Measurements from ENCODE around the gene DRAP1. TPM values are rescaled to one million over a fixed set of nuclear protein-coding genes. Genes with fewer than 3 reads are reported as not detected.

Gene DRAP1
- total and polyA plus RNA-seq, 9 of the 15 experiments (the other 6 are each of a cell fraction or from before 2014, with no cell fraction given): 9.6 to 200 (median 92.9) TPM

DNA sequence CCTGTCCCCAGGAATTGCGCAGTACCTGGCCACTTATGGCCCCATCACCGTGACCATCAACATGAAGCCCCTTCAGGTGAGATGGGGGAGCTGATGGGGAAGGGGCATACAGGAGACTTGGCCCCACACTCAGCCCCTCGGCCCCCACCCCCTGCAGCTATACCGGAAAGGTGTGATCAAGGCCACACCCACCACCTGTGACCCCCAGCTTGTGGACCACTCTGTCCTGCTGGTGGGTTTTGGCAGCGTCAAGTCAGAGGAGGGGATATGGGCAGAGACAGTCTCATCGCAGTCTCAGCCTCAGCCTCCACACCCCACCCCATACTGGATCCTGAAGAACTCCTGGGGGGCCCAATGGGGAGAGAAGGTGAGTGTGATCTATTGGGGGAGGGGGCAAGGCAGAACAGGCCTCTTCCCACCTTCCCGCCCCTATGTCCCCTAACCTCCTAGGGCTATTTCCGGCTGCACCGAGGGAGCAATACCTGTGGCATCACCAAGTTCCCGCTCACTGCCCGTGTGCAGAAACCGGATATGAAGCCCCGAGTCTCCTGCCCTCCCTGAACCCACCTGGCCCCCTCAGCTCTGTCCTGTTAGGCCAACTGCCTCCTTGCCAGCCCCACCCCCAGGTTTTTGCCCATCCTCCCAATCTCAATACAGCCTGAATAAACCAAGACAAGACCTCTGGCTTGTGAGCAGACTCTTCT lies 36.0 kb upstream of the DRAP1 start:
- peaks cover 50% of the 10 kb centered on the region for H3K36me3 ChIP-seq (ENCODE audit: control insufficient read depth, insufficient read depth, low read length)
- no peaks in the 10 kb centered on the region for H3K9me3 ChIP-seq (replicated peaks; ENCODE audit: control insufficient read depth, insufficient read depth, low read depth, low read length)
- POLR2A ChIA-PET: interaction anchor here (0.6 to 14.4 kb wide), 5 partner anchors 9 to 65 kb away, joined by 3 to 147 read pairs (median 13); partner anchors contain the start of genes CFL1 and MUS81
- H3K79me2 ChIP-seq (ENCODE audit: control insufficient read depth, insufficient read depth, low read length): peaks cover 12% of the 10 kb centered on the region
- no peak overlapping the region for H2AFZ ChIP-seq (ENCODE audit: low read depth, low read length)
- no peak overlapping the region for H3K4me2 ChIP-seq (ENCODE audit: insufficient read depth, low read length)
- H4K20me1 ChIP-seq (replicated peaks; ENCODE audit: control insufficient read depth, insufficient read depth, low read length): peaks cover 3% of the 10 kb centered on the region; the same call in 1 of the 2 replicates
- CTCF ChIA-PET (ENCODE audit: low intra/inter-chr PET ratio): interaction anchor here (1.6 to 2.7 kb wide), 2 partner anchors 105 to 177 kb away, joined by 4 to 24 read pairs; no protein-coding TSS in a partner anchor
- FAIRE-seq (no peak), ATAC-seq (no peak), DNase-seq (ENCODE audit: extremely low read depth in 1 of 4, low spot score in 3 of 4) (no peak)
- peaks cover 8 to 38% of the 10 kb centered on the region in 2 experiments; a peak in 3 of 5 replicates for H3K4me1 ChIP-seq (replicated peaks in 1 of 2; ENCODE audit: control insufficient read depth in 2 of 2, insufficient read depth in 2 of 2, low read length in 2 of 2)
- in situ Hi-C loops (cut with MboI): loop anchor here (5.0 kb wide), 1 partner anchor 104 kb away; no protein-coding TSS in a partner anchor
- H3K27ac ChIP-seq (ENCODE audit: extremely low read depth, low read depth, low read length): no peak overlapping the region
- no peak overlapping the region for H3K4me3 ChIP-seq
- intact Hi-C loops (cut with micrococcal nuclease): no loop called here
- BruUV-seq (replicated peaks): no TSS peak
- H3K9me1 ChIP-seq (ENCODE audit: control insufficient read depth, insufficient read depth, low read length): no peaks in the 10 kb centered on the region
- H3K27me3 ChIP-seq (ENCODE audit: control insufficient read depth in 2 of 2, insufficient read depth in 2 of 2, low read length in 2 of 2): no peaks in the 10 kb centered on the region
- no peak for TF ChIP-seq TOE1 (IDR thresholded peaks at IDR 0.05; ENCODE audit: borderline replicate concordance)
- no peak for TF ChIP-seq TOE1 (CRISPR knock-in tag; IDR thresholded peaks at IDR 0.05; ENCODE audit: borderline replicate concordance, low read depth)
- no peak for TF ChIP-seq HNRNPL (IDR thresholded peaks at IDR 0.05; ENCODE audit: low read depth, low read length)
- no peak for TF ChIP-seq SUPT5H (IDR thresholded peaks at IDR 0.05)
- no peak for TF ChIP-seq CEBPG (CRISPR knock-in tag; IDR thresholded peaks at IDR 0.05)
- no peak for TF ChIP-seq CEBPG (tag; conservative IDR thresholded peaks at IDR 0.05 in 1 of 2, IDR thresholded peaks at IDR 0.05 in 1 of 2)
- no peak for TF ChIP-seq PML (IDR thresholded peaks at IDR 0.05; ENCODE audit: low read length)
- no peak for TF ChIP-seq GABPB1 (CRISPR knock-in tag; IDR thresholded peaks at IDR 0.05)
- TF ChIP-seq DNMT1 (IDR thresholded peaks at IDR 0.05): no peak
- TF ChIP-seq ETV1 (tag; conservative IDR thresholded peaks at IDR 0.05; ENCODE audit: low read depth): no peak
- TF ChIP-seq NFE2 (IDR thresholded peaks at IDR 0.05; ENCODE audit: low read depth): no peak
- TF ChIP-seq, protein P1, sequence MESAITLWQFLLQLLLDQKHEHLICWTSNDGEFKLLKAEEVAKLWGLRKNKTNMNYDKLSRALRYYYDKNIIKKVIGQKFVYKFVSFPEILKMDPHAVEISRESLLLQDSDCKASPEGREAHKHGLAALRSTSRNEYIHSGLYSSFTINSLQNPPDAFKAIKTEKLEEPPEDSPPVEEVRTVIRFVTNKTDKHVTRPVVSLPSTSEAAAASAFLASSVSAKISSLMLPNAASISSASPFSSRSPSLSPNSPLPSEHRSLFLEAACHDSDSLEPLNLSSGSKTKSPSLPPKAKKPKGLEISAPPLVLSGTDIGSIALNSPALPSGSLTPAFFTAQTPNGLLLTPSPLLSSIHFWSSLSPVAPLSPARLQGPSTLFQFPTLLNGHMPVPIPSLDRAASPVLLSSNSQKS (CRISPR knock-in tag; IDR thresholded peaks at IDR 0.05): no peak
- no peak for TF ChIP-seq KDM5B (IDR thresholded peaks at IDR 0.05; ENCODE audit: insufficient replicate concordance, low read depth, low read length)
- TF ChIP-seq, protein P2, sequence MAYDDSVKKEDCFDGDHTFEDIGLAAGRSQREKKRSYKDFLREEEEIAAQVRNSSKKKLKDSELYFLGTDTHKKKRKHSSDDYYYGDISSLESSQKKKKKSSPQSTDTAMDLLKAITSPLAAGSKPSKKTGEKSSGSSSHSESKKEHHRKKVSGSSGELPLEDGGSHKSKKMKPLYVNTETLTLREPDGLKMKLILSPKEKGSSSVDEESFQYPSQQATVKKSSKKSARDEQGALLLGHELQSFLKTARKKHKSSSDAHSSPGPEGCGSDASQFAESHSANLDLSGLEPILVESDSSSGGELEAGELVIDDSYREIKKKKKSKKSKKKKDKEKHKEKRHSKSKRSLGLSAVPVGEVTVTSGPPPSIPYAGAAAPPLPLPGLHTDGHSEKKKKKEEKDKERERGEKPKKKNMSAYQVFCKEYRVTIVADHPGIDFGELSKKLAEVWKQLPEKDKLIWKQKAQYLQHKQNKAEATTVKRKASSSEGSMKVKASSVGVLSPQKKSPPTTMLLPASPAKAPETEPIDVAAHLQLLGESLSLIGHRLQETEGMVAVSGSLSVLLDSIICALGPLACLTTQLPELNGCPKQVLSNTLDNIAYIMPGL (CRISPR knock-in tag; IDR thresholded peaks at IDR 0.05): no peak
- TF ChIP-seq, protein P3, sequence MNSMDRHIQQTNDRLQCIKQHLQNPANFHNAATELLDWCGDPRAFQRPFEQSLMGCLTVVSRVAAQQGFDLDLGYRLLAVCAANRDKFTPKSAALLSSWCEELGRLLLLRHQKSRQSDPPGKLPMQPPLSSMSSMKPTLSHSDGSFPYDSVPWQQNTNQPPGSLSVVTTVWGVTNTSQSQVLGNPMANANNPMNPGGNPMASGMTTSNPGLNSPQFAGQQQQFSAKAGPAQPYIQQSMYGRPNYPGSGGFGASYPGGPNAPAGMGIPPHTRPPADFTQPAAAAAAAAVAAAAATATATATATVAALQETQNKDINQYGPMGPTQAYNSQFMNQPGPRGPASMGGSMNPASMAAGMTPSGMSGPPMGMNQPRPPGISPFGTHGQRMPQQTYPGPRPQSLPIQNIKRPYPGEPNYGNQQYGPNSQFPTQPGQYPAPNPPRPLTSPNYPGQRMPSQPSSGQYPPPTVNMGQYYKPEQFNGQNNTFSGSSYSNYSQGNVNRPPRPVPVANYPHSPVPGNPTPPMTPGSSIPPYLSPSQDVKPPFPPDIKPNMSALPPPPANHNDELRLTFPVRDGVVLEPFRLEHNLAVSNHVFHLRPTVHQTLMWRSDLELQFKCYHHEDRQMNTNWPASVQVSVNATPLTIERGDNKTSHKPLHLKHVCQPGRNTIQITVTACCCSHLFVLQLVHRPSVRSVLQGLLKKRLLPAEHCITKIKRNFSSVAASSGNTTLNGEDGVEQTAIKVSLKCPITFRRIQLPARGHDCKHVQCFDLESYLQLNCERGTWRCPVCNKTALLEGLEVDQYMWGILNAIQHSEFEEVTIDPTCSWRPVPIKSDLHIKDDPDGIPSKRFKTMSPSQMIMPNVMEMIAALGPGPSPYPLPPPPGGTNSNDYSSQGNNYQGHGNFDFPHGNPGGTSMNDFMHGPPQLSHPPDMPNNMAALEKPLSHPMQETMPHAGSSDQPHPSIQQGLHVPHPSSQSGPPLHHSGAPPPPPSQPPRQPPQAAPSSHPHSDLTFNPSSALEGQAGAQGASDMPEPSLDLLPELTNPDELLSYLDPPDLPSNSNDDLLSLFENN (IDR thresholded peaks at IDR 0.05; ENCODE audit: low read depth in 2 of 2, low read length in 2 of 2): no peak
- H3K9ac ChIP-seq (ENCODE audit: insufficient read depth in 1 of 2, low read depth in 2 of 2, low read length in 2 of 2): no peak overlapping the region
- 87% methylated on average over 12 of the region's 13 CpGs for WGBS (ENCODE audit: insufficient coverage, low coverage, missing lambda C conversion rate)
